SK-N-MC (cell line): ENCODE data around the gene PTGIS.

Source experiments
- EZH2 ChIP-seq: fragments of 200-600 bp; sonication (generic); IDR thresholded peaks from one replicate; pipeline ENCODE4 v1.6.1; 2017; ENCODE audit warnings: antibody characterized with exemption
- FOXP2 ChIP-seq: optimal IDR thresholded peaks from 2 replicates; pipeline ENCODE3; 2011; ENCODE audit warnings: mild to moderate bottlenecking, moderate library complexity; ENCODE audit not compliant: insufficient read depth; ENCODE audit errors: extremely low read length, control extremely low read depth
- POLR2AphosphoS5 ChIP-seq: IDR thresholded peaks from 2 replicates; pipeline ENCODE4 v1.6.1; 2012; ENCODE audit warnings: mild to moderate bottlenecking, low read depth, low read length, borderline replicate concordance

DNA sequence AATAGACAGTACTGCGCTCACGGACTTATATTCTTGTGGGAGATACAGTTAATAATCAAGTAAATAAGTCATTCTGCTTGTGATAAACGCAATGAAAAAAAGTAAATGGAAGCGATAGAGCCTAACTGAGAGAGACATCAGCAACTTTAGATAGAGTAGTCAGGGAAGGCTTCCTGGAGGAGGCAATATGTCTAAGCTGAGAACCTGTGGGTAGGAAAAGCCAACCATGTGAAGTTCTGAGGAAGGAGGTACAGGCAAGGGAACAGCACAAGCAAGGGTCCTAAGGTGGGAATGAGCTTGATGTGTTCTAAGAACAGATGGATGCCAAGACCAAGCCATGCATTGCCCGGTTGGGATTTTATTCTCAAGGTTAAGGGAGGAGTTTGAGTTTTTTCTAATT lies 78.2 kb downstream of the PTGIS start:
- no peak for TF ChIP-seq POLR2AphosphoS5
- TF ChIP-seq EZH2: no peak
- TF ChIP-seq FOXP2: no peak
